IMR-90 (cell line): ENCODE data around the gene SSH2. TPM values are rescaled to one million over a fixed set of nuclear protein-coding genes. Genes with fewer than 3 reads are reported as not detected.

ENCODE experiments used
- ATAC-seq: fragments of 200-7000 bp; cut with Tn5 transposase; 2 replicates; pipeline ENCODE4 v1.9.1; 2020; ENCODE audit warnings: low read depth, mild to moderate bottlenecking, moderate library complexity
- BruUV-seq: library from RNA; stranded (reverse); fragments of 400-500 nt; replicated peaks from 2 replicates; lab custom pipeline; 2021; lab: Mats Ljungman, UMichigan
- CTCF ChIA-PET: fragments of 300-600 bp; formaldehyde crosslinking; extraction: SDS; loops from one replicate; lab custom pipeline; 2021; ENCODE audit warnings: antibody characterized with exemption; lab: Yijun Ruan, JAX
- POLR2A ChIA-PET: fragments of 300-600 bp; sonication (Branson Sonifier 250); formaldehyde crosslinking; loops from one replicate; lab custom pipeline; 2022; ENCODE audit warnings: antibody characterized with exemption; ENCODE audit not compliant: unreplicated experiment; lab: Charles Lee
- DNase-seq: peaks from one replicate; pipeline ENCODE4 v3.0.0; 2013
- H2AFZ ChIP-seq: replicated peaks from 2 replicates; pipeline ENCODE3; 2013; ENCODE audit warnings: low read length, mild to moderate bottlenecking; ENCODE audit not compliant: poor library complexity
- H2AK5ac ChIP-seq: 2 replicates; pipeline ENCODE4 v1.6.1; 2013; ENCODE audit warnings: low read depth, low read length, inconsistent platforms
- H2AK9ac ChIP-seq: replicated peaks from 2 replicates; pipeline ENCODE3; 2013; ENCODE audit warnings: mild to moderate bottlenecking, low read depth, low read length, moderate library complexity; ENCODE audit not compliant: poor library complexity
- H2BK120ac ChIP-seq: 2 replicates; pipeline ENCODE4 v1.6.1; 2013; ENCODE audit warnings: low read depth, low read length, inconsistent platforms
- H2BK15ac ChIP-seq: 3 replicates; pipeline ENCODE4 v1.6.1; 2013; ENCODE audit warnings: low read depth, low read length, inconsistent platforms
- H2BK20ac ChIP-seq: 2 replicates; pipeline ENCODE4 v1.6.1; 2013; ENCODE audit warnings: low read depth, mild to moderate bottlenecking, inconsistent platforms, low read length, moderate library complexity
- H2BK5ac ChIP-seq: 2 replicates; pipeline ENCODE4 v1.6.1; 2013; ENCODE audit warnings: mild to moderate bottlenecking, low read depth, low read length, inconsistent platforms; ENCODE audit not compliant: poor library complexity, severe bottlenecking
- H3K14ac ChIP-seq: replicated peaks from 2 replicates; pipeline ENCODE4 v1.6.1; 2013; ENCODE audit warnings: low read depth, low read length, inconsistent platforms
- H3K18ac ChIP-seq: 2 replicates; pipeline ENCODE4 v1.6.1; 2013; ENCODE audit warnings: low read depth, low read length, control low read depth
- H3K23ac ChIP-seq: 2 replicates; pipeline ENCODE4 v1.6.1; 2013; ENCODE audit warnings: low read depth, low read length, inconsistent platforms
- H3K27ac ChIP-seq: 2 replicates; pipeline ENCODE4 v1.5.1; 2013; ENCODE audit warnings: mild to moderate bottlenecking, control low read depth, low read length; ENCODE audit not compliant: insufficient read depth
- H3K27me3 ChIP-seq: 2 replicates; pipeline ENCODE4 v1.6.1; 2013; ENCODE audit warnings: low read length; ENCODE audit not compliant: control insufficient read depth, insufficient read depth
- H3K36me3 ChIP-seq: 2 replicates; pipeline ENCODE4 v1.6.1; 2013; ENCODE audit warnings: low read length, mixed read lengths; ENCODE audit not compliant: control insufficient read depth, insufficient read depth
- H3K4ac ChIP-seq: 2 replicates; pipeline ENCODE4 v1.6.1; 2013; ENCODE audit warnings: low read depth, low read length, inconsistent platforms
- H3K4me1 ChIP-seq: 2 replicates; pipeline ENCODE4 v1.6.1; 2013; ENCODE audit warnings: low read length, mixed read lengths; ENCODE audit not compliant: control insufficient read depth, insufficient read depth
- H3K4me2 ChIP-seq: 2 replicates; pipeline ENCODE4 v1.6.1; 2013; ENCODE audit warnings: low read depth, mild to moderate bottlenecking, control low read depth, low read length, moderate library complexity
- H3K4me3 ChIP-seq: 2 replicates; pipeline ENCODE4 v1.5.1; 2013; ENCODE audit warnings: low read depth, mild to moderate bottlenecking, control low read depth, low read length, moderate library complexity; ENCODE audit not compliant: insufficient read depth
- H3K56ac ChIP-seq: 2 replicates; pipeline ENCODE4 v1.6.1; 2013; ENCODE audit warnings: low read length, inconsistent platforms; ENCODE audit not compliant: insufficient read depth; ENCODE audit errors: extremely low read depth
- H3K79me1 ChIP-seq, 2 experiments: 2 replicates each; pipeline ENCODE4 v1.6.1; 2013; ENCODE audit warnings: low read length in 2 of 2, inconsistent platforms in 1 of 2, low read depth in 1 of 2
- H3K9ac ChIP-seq: 2 replicates; pipeline ENCODE4 v1.6.1; 2013; ENCODE audit warnings: low read depth, low read length, control low read depth
- H3K9me1 ChIP-seq: 2 replicates; pipeline ENCODE4 v1.6.1; 2013; ENCODE audit warnings: low read length, inconsistent platforms; ENCODE audit not compliant: insufficient read depth
- H3K9me3 ChIP-seq: 2 replicates; pipeline ENCODE4 v1.6.1; 2013; ENCODE audit warnings: low read length; ENCODE audit not compliant: control insufficient read depth, insufficient read depth
- H4K20me1 ChIP-seq: 2 replicates; pipeline ENCODE4 v1.6.1; 2013; ENCODE audit warnings: low read length, inconsistent platforms; ENCODE audit not compliant: insufficient read depth
- H4K5ac ChIP-seq: 2 replicates; pipeline ENCODE4 v1.6.1; 2013; ENCODE audit warnings: mild to moderate bottlenecking, low read depth, low read length, control low read depth
- H4K8ac ChIP-seq, 2 experiments: 2 replicates each; pipeline ENCODE4 v1.6.1; 2013; ENCODE audit warnings: low read depth in 2 of 2, low read length in 2 of 2, control low read depth in 1 of 2, inconsistent platforms in 1 of 2
- H4K91ac ChIP-seq: 2 replicates; pipeline ENCODE4 v1.6.1; 2013; ENCODE audit warnings: low read depth, low read length, inconsistent platforms; ENCODE audit not compliant: insufficient read depth
- CHD1 ChIP-seq: IDR thresholded peaks from 2 replicates; pipeline ENCODE4 v1.6.1; 2012; ENCODE audit warnings: low read depth, low read length, improper control_type of control experiment
- MAFK ChIP-seq: IDR thresholded peaks from 2 replicates; pipeline ENCODE4 v1.6.1; 2012; ENCODE audit warnings: low read depth, low read length, improper control_type of control experiment
- RAD21 ChIP-seq: IDR thresholded peaks from 2 replicates; pipeline ENCODE4 v1.6.1; 2012; ENCODE audit warnings: low read length, improper control_type of control experiment
- USF2 ChIP-seq: fragments of 150-350 bp; IDR thresholded peaks from 2 replicates; pipeline ENCODE4 v1.6.1; 2017; ENCODE audit warnings: mild to moderate bottlenecking, antibody characterized with exemption, low read length, low read depth
- WGBS, 2 experiments: methylation state at CpG; one replicate each; pipeline versions ENCODE4 v1.1.5 to v1.1.7; 2013; ENCODE audit warnings: missing lambda C conversion rate in 2 of 2; ENCODE audit not compliant: insufficient read length in 1 of 2; ENCODE audit errors: extremely low coverage in 2 of 2; 5-methylcytosine and 5-hydroxymethylcytosine counted together
- dilution Hi-C: fragments of 300-500 bp; cut with HindIII; formaldehyde crosslinking; loops from one replicate; pipeline ENCODE4 v1.14.3; 2018; ENCODE audit warnings: low sequenced_read_pairs; ENCODE audit not compliant: unreplicated experiment
- in situ Hi-C: fragments of 300-500 bp; cut with MboI; formaldehyde crosslinking; loops from 3 replicates; pipeline ENCODE4 v1.14.3; 2019; ENCODE audit warnings: low sequenced_read_pairs, inconsistent platforms, mixed read lengths
- intact Hi-C: fragments of 100-400 bp; cut with micrococcal nuclease; formaldehyde crosslinking; loops from 2 replicates; pipeline ENCODE4 v1.10.0; 2022
- polyA plus RNA-seq, 3 experiments: library from polyadenylated mRNA; depleted of rRNA; stranded (reverse); fragments of >200 nt; gene quantifications; 2 replicates each; pipeline ENCODE4 v1.2.3, GENCODE V29; 2012; ENCODE audit warnings: low replicate concordance in 1 of 3
- total RNA-seq: library from RNA; depleted of rRNA; stranded (reverse); fragments of >200 nt; gene quantifications from 2 replicates; pipeline ENCODE4 v1.2.3, GENCODE V29; 2012

SSH2 gene
- total and polyA plus RNA-seq, 2 of the 4 experiments (the other 2 are of a cell fraction), result 9.3 TPM

GRCh38 chr17:29972277-29972676 lies 42.2 kb upstream of the SSH2 start:
- no peak overlapping the region for H4K8ac ChIP-seq
- H2BK5ac ChIP-seq, result no peak overlapping the region
- ATAC-seq (no peak), DNase-seq (no peak)
- in situ Hi-C loops, result no loop called here
- H3K4me2 ChIP-seq, result no peak overlapping the region
- whole genome bisulfite sequencing, 2 experiments, result 96% methylated on average over 4 of the region's 18 CpGs; no CpG with 5 or more reads in 1 of the 2 experiments
- no TSS peak for BruUV-seq
- H2AK5ac ChIP-seq, result no peak overlapping the region
- H2BK15ac ChIP-seq, result no peak overlapping the region
- no peaks in the 10 kb centered on the region for H4K20me1 ChIP-seq
- no peak overlapping the region for H3K27ac ChIP-seq
- no peaks in the 10 kb centered on the region for H3K79me1 ChIP-seq
- no peaks in the 10 kb centered on the region for H3K9me1 ChIP-seq
- H2AFZ ChIP-seq, result no peak overlapping the region
- intact Hi-C loops, result no loop called here
- no peak overlapping the region for H3K18ac ChIP-seq
- H3K14ac ChIP-seq, result no peak overlapping the region
- POLR2A ChIA-PET, result no interaction called here
- H2BK20ac ChIP-seq, result no peak overlapping the region
- no peak overlapping the region for H3K4me3 ChIP-seq
- H3K4ac ChIP-seq, result no peak overlapping the region
- CTCF ChIA-PET, result no interaction called here
- no peak overlapping the region for H4K5ac ChIP-seq
- H3K9ac ChIP-seq, result no peak overlapping the region
- no peak overlapping the region for H2BK120ac ChIP-seq
- H4K91ac ChIP-seq, result no peak overlapping the region
- H3K27me3 ChIP-seq, result no peaks in the 10 kb centered on the region; the same call in 1 of the 2 replicates
- no peak overlapping the region for H3K23ac ChIP-seq
- H3K36me3 ChIP-seq, result no peaks in the 10 kb centered on the region
- no peaks in the 10 kb centered on the region for H3K4me1 ChIP-seq
- no peaks in the 10 kb centered on the region for H3K9me3 ChIP-seq
- H2AK9ac ChIP-seq, result no peak overlapping the region
- TF ChIP-seq RAD21 (no peak), CHD1 (no peak), MAFK (no peak), USF2 (no peak)
- dilution Hi-C loops, result no loop called here
- H3K56ac ChIP-seq, result no peak overlapping the region
